T-helper 17 cell (primary cell): ENCODE measurements around the gene CACNA2D4. TPM values are rescaled to one million over a fixed set of nuclear protein-coding genes. Genes with fewer than 3 reads are reported as not detected.

ENCODE experiments used
- ATAC-seq: fragments of 150-1000 bp; cut with Tn5 transposase; 2 replicates; pipeline ENCODE4 v1.10.0; 2021; ENCODE audit warnings: mild to moderate bottlenecking, moderate library complexity
- DNase-seq, 3 donors: peaks; one replicate each; pipeline versions ENCODE4 v3.0.0 to v3.0.0-alpha.2; 2020 to 2021
- H3K9me3 ChIP-seq: one replicate; pipeline ENCODE4 v1.7.0; 2013; ENCODE audit warnings: low read length, mild to moderate bottlenecking; ENCODE audit not compliant: control insufficient read depth, poor library complexity, severe bottlenecking
- H3K27ac Mint-ChIP-seq: one replicate; pipeline ENCODE4 v1.8.0; 2022; ENCODE audit warnings: mild to moderate bottlenecking, moderate library complexity, mixed read lengths
- H3K27me3 Mint-ChIP-seq: one replicate; pipeline ENCODE4 v1.8.0; 2022; ENCODE audit warnings: mixed read lengths
- H3K36me3 Mint-ChIP-seq: one replicate; pipeline ENCODE4 v1.8.0; 2022; ENCODE audit warnings: low read depth, mixed read lengths
- H3K4me1 Mint-ChIP-seq: one replicate; pipeline ENCODE4 v1.8.0; 2022; ENCODE audit warnings: mild to moderate bottlenecking, mixed read lengths
- H3K4me3 Mint-ChIP-seq: one replicate; pipeline ENCODE4 v1.8.0; 2022; ENCODE audit warnings: mild to moderate bottlenecking, moderate library complexity, mixed read lengths
- total RNA-seq, 4 donors: library from RNA in 2 of 4; stranded (reverse) in 2 of 4; gene quantifications; one replicate each; pipeline ENCODE4 v1.2.3 and lab custom pipeline; 2022 to 2026

The CACNA2D4 gene
- total RNA-seq, 2 donors from 2014 or later, result 18.1 to 25.2 TPM

DNA sequence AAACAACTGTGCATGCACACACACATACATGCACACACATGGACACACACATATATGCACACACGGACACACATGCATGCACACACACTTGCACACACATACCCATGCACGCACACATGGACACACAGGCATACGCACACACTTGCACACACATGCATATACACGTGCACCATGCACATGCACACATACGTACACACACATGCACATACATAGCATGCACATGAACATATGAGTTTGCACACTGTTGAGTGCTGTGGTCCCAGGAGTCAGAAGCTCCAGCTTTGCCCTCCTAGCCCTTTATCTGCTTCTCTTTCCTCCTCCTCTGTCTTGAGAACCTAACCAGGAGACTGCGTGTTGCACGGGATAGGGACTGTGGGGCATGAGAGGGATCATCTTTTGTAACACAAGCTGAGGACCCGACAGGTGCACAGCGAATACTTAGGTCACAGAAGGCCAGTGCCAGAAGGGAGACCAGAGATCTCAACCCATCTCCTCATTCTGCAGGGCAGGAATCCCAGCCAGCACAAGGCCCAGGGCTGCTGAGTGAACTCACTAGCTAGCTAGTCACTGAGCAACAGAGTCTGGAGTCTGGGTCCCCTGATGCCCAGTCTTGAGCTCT lies 101.6 kb downstream of the CACNA2D4 start:
- Mint-ChIP-seq H3K27ac (no peak overlapping the region), H3K36me3 (peaks cover 4% of the 10 kb centered on the region), H3K4me1 (peaks cover 14% of the 10 kb centered on the region), H3K27me3 (peaks cover 52% of the 10 kb centered on the region), H3K4me3 (no peak overlapping the region)
- no peak for ATAC-seq
- no peaks in the 10 kb centered on the region for H3K9me3 ChIP-seq
- DNase-seq, result no peak

DNA sequence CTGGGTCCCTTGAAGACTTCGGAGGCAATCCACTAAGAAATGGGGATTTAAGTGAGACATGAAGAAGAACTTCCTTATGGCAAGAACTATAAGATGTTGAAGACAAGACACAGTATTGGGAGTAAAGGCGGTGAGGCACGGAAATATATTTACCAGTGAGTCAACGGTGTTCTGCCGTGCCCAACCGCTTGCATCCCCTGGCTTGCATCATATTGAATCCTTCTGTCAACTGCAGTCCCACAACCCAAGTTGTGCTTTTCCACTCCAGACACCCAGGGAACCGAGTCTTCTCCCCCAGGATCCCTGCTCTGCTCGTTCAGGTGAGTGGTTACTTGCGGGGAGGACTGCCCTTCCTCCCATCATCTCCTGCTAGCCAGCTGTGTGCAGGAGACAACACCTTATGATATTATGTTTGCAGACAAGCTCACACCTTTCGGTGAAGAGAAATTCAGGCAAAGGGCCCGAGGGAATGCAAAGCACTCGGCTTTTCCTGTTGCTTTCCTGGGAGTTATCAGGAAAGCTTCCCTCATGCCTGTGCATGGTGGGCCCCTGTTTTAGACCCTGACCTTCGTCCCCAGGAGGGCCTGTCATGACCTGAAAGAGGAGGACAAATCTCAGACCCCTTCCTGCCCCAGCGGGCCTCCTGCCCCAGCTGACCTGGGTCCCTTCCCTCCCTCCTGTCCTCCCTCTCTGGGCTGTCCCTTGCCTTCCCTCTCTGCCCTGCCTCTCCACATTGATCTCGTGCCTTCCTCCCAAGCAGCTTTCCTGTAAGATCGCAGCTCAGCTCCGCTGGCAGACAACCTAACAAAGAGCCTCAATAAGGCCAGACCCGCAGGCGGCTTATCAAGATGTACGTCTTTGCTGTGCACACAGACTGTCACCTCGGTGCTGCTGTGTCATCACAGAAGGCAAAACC lies 102.4 kb downstream of the CACNA2D4 start:
- DNase-seq, result no peak
- Mint-ChIP-seq H3K27ac (no peak overlapping the region), H3K4me3 (no peak overlapping the region), H3K27me3 (peaks cover 44% of the 10 kb centered on the region), H3K4me1 (peaks cover 17% of the 10 kb centered on the region), H3K36me3 (peaks cover 4% of the 10 kb centered on the region)
- ATAC-seq, result no peak
- no peaks in the 10 kb centered on the region for H3K9me3 ChIP-seq

- DNase-seq (no peak), ATAC-seq (no peak)
- H3K9me3 ChIP-seq, result no peaks in the 10 kb centered on the region
- peaks cover 4% of the 10 kb centered on the region for H3K36me3 Mint-ChIP-seq
- H3K4me3 Mint-ChIP-seq, result no peak overlapping the region
- H3K4me1 Mint-ChIP-seq, result peaks cover 21% of the 10 kb centered on the region
- peak overlapping the region; percentile 73 for H3K27ac Mint-ChIP-seq
- peaks cover 35% of the 10 kb centered on the region for H3K27me3 Mint-ChIP-seq
Measured at GRCh38 chr12:1815108-1815507, 103.3 kb downstream of the CACNA2D4 start.

GRCh38 chr12:1814266-1814665 lies 104.2 kb downstream of the CACNA2D4 start:
- ATAC-seq (no peak), DNase-seq (no peak)
- H3K4me1 Mint-ChIP-seq, result peaks cover 23% of the 10 kb centered on the region
- peak overlapping the region; percentile 2 for H3K4me3 Mint-ChIP-seq
- no peaks in the 10 kb centered on the region for H3K9me3 ChIP-seq
- no peak overlapping the region for H3K27ac Mint-ChIP-seq
- H3K36me3 Mint-ChIP-seq, result peaks cover 4% of the 10 kb centered on the region
- peaks cover 26% of the 10 kb centered on the region for H3K27me3 Mint-ChIP-seq

- peak; percentile 32 for ATAC-seq
- DNase-seq, result no peak
- H3K9me3 ChIP-seq, result no peaks in the 10 kb centered on the region
- peaks cover 2% of the 10 kb centered on the region for H3K36me3 Mint-ChIP-seq
- H3K27me3 Mint-ChIP-seq, result peaks cover 22% of the 10 kb centered on the region
- peaks cover 29% of the 10 kb centered on the region for H3K4me1 Mint-ChIP-seq
- H3K4me3 Mint-ChIP-seq, result peak overlapping the region; percentile 21
- peak overlapping the region; percentile 89 for H3K27ac Mint-ChIP-seq
Measured at GRCh38 chr12:1812650-1813302, 105.7 kb downstream of the CACNA2D4 start.

- peak overlapping the region; percentile 90 for H3K4me3 Mint-ChIP-seq
- no peaks in the 10 kb centered on the region for H3K9me3 ChIP-seq
- peaks cover 2% of the 10 kb centered on the region for H3K36me3 Mint-ChIP-seq
- peak overlapping the region; percentile 89 for H3K27ac Mint-ChIP-seq
- H3K4me1 Mint-ChIP-seq, result peaks cover 29% of the 10 kb centered on the region
- ATAC-seq, result no peak
- no peak for DNase-seq
- peaks cover 22% of the 10 kb centered on the region for H3K27me3 Mint-ChIP-seq
Measured at GRCh38 chr12:1811948-1812291, 106.5 kb downstream of the CACNA2D4 start.

GRCh38 chr12:1811281-1811947 lies 107.0 kb downstream of the CACNA2D4 start:
- DNase-seq, result peak in 1 of 3 donors; percentile 20

DNA sequence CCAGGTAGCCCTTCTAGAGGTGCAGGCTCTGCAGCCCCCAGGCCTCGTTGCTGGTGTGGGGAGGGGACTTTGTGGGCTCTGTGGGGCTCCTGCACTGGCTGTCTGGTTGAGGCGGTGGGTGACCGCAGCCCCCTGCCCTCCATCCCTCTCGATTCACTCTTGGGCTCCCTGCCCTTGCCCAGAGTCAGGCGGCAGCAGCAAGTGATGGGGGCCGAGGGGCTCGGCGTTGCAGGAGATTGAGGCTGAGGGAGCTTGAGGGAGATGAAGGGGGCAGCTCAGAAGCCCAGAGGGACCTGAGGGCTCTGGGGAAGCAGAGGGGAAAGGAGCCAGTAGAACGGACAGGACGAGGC lies 107.5 kb downstream of the CACNA2D4 start:
- Mint-ChIP-seq H3K27me3 (peaks cover 17% of the 10 kb centered on the region), H3K27ac (peak overlapping the region; percentile 89), H3K4me3 (peak overlapping the region; percentile 90), H3K4me1 (peaks cover 32% of the 10 kb centered on the region), H3K36me3 (peaks cover 2% of the 10 kb centered on the region)
- DNase-seq (no peak), ATAC-seq (no peak)
- H3K9me3 ChIP-seq, result no peaks in the 10 kb centered on the region

More at GRCh38 chr12:1811281-1811947, 107.0 kb downstream of the CACNA2D4 start:
- ATAC-seq, result peak; percentile 73
- H3K27me3 Mint-ChIP-seq, result peaks cover 19% of the 10 kb centered on the region
- H3K4me1 Mint-ChIP-seq, result peaks cover 32% of the 10 kb centered on the region
- no peaks in the 10 kb centered on the region for H3K9me3 ChIP-seq
- peak overlapping the region; percentile 89 for H3K27ac Mint-ChIP-seq
- peaks cover 2% of the 10 kb centered on the region for H3K36me3 Mint-ChIP-seq
- H3K4me3 Mint-ChIP-seq, result peak overlapping the region; percentile 90

- DNase-seq (no peak), ATAC-seq (no peak)
- H3K27me3 Mint-ChIP-seq, result peaks cover 11% of the 10 kb centered on the region
- H3K9me3 ChIP-seq, result no peaks in the 10 kb centered on the region
- peak overlapping the region; percentile 90 for H3K4me3 Mint-ChIP-seq
- H3K36me3 Mint-ChIP-seq, result peaks cover 2% of the 10 kb centered on the region
- peaks cover 32% of the 10 kb centered on the region for H3K4me1 Mint-ChIP-seq
- H3K27ac Mint-ChIP-seq, result peak overlapping the region; percentile 89
Measured at GRCh38 chr12:1810201-1810930, 108.1 kb downstream of the CACNA2D4 start.

GRCh38 chr12:1809591-1810190 lies 108.8 kb downstream of the CACNA2D4 start:
- Mint-ChIP-seq H3K4me3 (no peak overlapping the region), H3K4me1 (peaks cover 30% of the 10 kb centered on the region), H3K27ac (peak overlapping the region; percentile 89), H3K27me3 (peaks cover 4% of the 10 kb centered on the region), H3K36me3 (peaks cover 2% of the 10 kb centered on the region)
- ATAC-seq, result no peak
- no peaks in the 10 kb centered on the region for H3K9me3 ChIP-seq
- no peak for DNase-seq

DNA sequence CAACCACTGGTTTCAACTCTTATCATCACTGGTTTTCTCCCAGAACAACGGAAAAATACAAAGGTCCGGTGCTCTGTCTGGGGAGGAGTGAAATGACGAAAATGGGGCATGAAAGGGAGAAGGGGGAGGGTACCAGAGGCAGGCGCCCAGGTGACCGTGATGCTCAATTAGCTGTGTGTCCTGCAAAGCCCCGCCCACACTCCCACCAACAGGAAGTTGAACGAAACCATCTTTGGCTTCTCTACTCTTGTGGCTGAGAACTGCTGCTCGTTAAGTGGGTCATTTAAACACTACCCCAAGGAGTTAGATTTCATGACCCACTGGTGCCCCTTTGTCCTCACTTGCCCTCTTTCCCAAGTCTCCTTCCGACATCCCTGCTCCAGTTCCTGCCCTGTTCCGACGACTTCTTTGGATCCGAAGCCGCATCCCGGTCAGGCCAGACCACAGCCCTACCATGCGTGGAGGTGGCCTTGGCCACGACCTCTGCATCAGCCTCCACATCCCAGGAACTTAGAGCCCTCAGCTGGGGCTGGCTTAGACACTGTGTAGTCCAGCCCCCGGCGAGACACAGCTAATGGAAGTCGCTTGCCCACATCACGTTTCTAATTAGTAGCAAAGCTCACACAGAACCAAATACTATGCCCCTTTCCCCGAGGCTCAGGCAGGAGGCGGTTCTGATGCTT lies 109.5 kb downstream of the CACNA2D4 start:
- Mint-ChIP-seq H3K27ac (peak overlapping the region; percentile 85), H3K36me3 (peaks cover 2% of the 10 kb centered on the region), H3K4me3 (peak overlapping the region; percentile 56), H3K4me1 (peaks cover 30% of the 10 kb centered on the region), H3K27me3 (no peaks in the 10 kb centered on the region)
- no peak for ATAC-seq
- no peaks in the 10 kb centered on the region for H3K9me3 ChIP-seq
- DNase-seq, result no peak
